ENCODE data around the gene BANK1. TPM values are rescaled to one million over a fixed set of nuclear protein-coding genes. Genes with fewer than 3 reads are reported as not detected.
"Not testable (repeated sequence)": the region's sequence is repeated elsewhere in the genome, so short reads cannot be mapped to it uniquely, and the experiment has no call there.

The BANK1 gene
- total and polyA plus RNA-seq, 5 experiments from 2014 or later, result 0.40 to 13.4 (median 5.8) TPM; not detected in 1

DNA sequence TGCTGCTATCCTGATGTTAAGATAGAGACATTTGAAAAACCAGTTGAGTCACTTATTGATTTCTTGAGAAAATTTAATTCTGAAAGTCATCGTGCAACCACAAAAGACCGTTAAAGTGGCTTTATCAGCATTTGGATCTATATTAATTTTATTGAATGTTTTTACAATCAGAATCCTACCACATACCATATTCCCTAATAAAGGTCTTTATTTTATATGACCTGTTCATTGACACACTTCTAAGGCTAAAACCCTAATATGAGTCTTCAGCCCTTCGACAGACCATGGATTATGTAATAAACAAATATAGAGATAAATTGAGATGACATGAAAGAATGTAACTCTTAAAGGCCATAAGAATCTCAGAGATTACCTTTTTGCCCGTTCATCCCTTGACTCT is 68.1 kb downstream of the BANK1 start:
- Mint-ChIP-seq H3K4me1 (peaks cover 0 to 29% (median 0%) of the 10 kb centered on the region in 4 donors), H3K27me3 (peaks cover 0 to 18% (median 13%) of the 10 kb centered on the region in 5 donors), H3K27ac (peak overlapping the region in 1 of 10 donors; percentile 39), H3K4me3 (no peak overlapping the region), H3K9me3 (no peaks in the 10 kb centered on the region), H3K36me3 (no peaks in the 10 kb centered on the region)
- ATAC-seq (no peak), DNase-seq (no peak)
- POLR2A ChIA-PET, result no interaction called here

DNA sequence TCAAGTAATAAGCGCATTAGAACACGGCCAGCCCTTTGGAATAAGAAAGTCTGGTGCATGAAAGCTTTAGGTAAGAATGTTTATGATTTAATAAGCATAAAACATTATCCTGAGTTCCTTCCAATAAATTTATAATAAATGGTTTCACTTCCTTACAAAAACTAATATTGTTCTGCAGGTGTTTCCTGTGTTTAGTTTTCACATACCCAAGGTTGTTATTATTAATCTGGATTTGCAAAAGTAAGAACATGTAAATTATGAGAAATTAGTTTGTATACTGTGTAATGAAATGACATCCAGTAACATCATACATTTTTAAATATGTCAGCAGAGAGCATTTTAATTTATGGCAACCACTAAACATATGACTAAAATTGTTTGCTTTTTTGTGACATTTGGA is 72.1 kb downstream of the BANK1 start:
- Mint-ChIP-seq H3K4me3 (no peak overlapping the region), H3K27ac (peak overlapping the region in 1 of 10 donors; percentile 64)
- no peak for ATAC-seq

DNA sequence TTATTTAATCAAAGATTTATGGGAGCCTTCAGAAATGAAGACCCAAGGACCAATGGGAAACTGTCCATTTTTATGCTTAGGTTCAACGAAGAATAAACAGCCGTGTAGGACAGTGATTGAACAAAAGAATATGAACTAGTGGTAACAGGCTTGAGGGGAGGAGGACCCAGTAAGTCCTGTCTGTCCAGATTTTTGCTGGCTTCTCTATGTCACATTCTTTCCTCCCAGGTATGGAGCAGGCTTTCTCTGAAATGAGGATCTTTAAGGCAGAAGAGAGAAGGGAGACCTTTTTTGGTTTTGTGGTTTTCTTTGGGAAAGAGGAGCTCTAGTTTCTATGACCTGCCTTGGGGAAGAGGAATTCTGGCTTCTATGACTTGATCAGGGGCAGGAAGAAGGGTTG is 74.1 kb downstream of the BANK1 start:
- DNase-seq (no peak), ATAC-seq (no peak)
- H3K27me3 Mint-ChIP-seq, result peaks cover 1 to 14% (median 2%) of the 10 kb centered on the region in 5 donors
- H3K9me3 Mint-ChIP-seq, result peaks cover 0 to 4% (median 0%) of the 10 kb centered on the region in 9 donors
- H3K4me1 Mint-ChIP-seq, result peaks cover 0 to 9% (median 0%) of the 10 kb centered on the region in 4 donors
- no peak overlapping the region for H3K27ac Mint-ChIP-seq
- no peaks in the 10 kb centered on the region for H3K36me3 Mint-ChIP-seq
- POLR2A ChIA-PET, result no interaction called here
- no peak overlapping the region for H3K4me3 Mint-ChIP-seq

More for the DNA sequence above, 72.1 kb downstream of the BANK1 start:
- peaks cover 0 to 17% (median 0%) of the 10 kb centered on the region in 4 donors for H3K4me1 Mint-ChIP-seq
- peaks cover 1 to 23% (median 10%) of the 10 kb centered on the region in 5 donors for H3K27me3 Mint-ChIP-seq
- POLR2A ChIA-PET, result no interaction called here
- peaks cover 0 to 4% (median 0%) of the 10 kb centered on the region in 9 donors for H3K9me3 Mint-ChIP-seq
- no peak for DNase-seq
- H3K36me3 Mint-ChIP-seq, result no peaks in the 10 kb centered on the region

DNA sequence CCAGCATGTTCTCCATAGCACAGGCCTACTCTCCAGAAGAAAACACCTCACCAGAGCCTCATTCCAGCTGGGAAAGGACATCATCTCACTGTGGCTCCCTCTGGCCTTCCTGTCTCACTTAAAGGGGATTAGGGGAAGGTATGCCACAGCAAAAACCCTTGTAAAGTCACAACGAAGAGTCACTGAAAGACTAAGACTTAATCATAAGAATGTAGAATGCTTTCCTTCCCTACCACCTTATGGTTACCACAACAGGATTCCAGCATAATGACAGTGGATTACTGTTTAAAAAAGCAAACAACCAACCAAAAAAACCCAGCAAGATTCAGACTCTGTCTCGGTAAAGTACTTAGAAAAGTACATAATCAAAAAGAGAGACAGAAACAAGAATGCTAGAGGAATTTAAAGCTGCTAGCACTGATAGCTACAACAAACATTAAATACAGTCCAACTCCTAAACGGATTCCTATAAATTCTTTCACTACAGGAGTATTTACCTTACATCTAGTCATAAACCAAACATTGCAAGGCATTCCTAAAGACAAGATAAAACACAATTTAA is 75.1 kb downstream of the BANK1 start:
- H3K36me3 Mint-ChIP-seq, result no peaks in the 10 kb centered on the region
- no peak for ATAC-seq
- POLR2A ChIA-PET, result no interaction called here
- H3K27ac Mint-ChIP-seq, result no peak overlapping the region
- H3K4me3 Mint-ChIP-seq, result no peak overlapping the region
- H3K9me3 Mint-ChIP-seq, result peaks cover 0 to 4% (median 0%) of the 10 kb centered on the region in 9 donors
- peaks cover 0 to 12% (median 0%) of the 10 kb centered on the region in 4 donors for H3K4me1 Mint-ChIP-seq
- peaks cover 0 to 10% (median 2%) of the 10 kb centered on the region in 5 donors for H3K27me3 Mint-ChIP-seq
- DNase-seq, result no peak

DNA sequence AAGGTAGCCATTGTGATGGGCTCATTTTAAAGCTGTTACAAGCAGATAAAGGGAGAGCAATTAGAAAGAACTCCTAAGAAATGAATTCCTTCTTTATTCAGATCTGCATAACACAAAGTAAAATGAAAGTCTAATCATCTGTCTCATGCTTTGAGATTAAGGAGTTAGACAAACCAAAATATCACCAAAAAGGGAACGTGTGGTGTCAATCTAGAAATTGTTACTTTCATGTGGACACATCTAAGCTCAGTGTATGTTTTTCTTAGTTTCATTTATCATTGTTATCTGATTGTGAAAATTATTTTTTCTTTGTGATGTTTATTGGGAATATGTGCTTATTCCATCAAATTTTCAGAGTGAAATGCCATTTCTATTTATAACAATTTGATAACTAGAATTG is 80.3 kb downstream of the BANK1 start:
- Mint-ChIP-seq H3K9me3 (peaks cover 0 to 6% (median 0%) of the 10 kb centered on the region in 9 donors), H3K4me1 (peaks cover 0 to 13% (median 0%) of the 10 kb centered on the region in 4 donors), H3K36me3 (no peaks in the 10 kb centered on the region), H3K27me3 (peaks cover 2 to 17% (median 9%) of the 10 kb centered on the region in 5 donors), H3K27ac (no peak overlapping the region), H3K4me3 (no peak overlapping the region)
- POLR2A ChIA-PET, result no interaction called here
- ATAC-seq, result no peak
- DNase-seq, result no peak

DNA sequence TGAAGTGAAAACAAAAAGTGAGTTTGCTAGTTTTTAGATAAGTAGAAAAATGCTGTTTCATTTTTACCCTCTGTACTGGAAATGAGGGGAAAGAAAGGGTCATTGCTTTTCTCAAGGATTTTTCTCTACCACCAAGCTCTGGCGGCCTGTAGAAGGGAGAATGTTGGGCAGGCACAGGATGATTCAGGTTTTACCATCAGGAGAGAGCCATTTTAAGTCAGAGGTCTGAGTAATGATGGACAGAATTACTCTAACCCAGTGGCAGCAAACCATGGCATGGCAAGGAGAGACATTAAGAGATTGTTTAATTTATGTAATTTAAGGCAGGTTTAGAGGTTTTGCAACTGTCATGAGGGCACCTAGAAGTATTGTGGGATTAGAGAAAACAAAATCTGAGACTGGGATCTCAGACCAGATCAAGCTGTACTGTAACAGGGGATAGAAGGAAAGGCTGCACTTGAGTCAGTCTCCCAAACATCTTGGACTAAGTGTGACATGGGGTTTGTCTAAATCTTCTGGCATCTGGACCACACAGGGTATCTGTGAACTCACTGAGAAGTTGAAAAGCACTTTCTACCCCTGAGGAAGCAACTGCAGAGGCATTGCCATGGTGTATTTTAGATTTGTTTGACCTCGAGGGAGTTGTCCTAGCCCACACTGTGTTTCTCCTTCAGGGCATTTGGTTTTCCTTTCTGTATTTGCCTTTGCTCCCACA is 81.6 kb downstream of the BANK1 start:
- Mint-ChIP-seq H3K4me3 (no peak overlapping the region), H3K27me3 (peaks cover 2 to 25% (median 9%) of the 10 kb centered on the region in 5 donors), H3K27ac (peak overlapping the region in 1 of 10 donors; percentile 9), H3K36me3 (no peaks in the 10 kb centered on the region), H3K4me1 (peaks cover 0 to 16% (median 0%) of the 10 kb centered on the region in 4 donors), H3K9me3 (peaks cover 0 to 6% (median 0%) of the 10 kb centered on the region in 9 donors)
- POLR2A ChIA-PET, result no interaction called here
- no peak for ATAC-seq
- DNase-seq, result no peak

DNA sequence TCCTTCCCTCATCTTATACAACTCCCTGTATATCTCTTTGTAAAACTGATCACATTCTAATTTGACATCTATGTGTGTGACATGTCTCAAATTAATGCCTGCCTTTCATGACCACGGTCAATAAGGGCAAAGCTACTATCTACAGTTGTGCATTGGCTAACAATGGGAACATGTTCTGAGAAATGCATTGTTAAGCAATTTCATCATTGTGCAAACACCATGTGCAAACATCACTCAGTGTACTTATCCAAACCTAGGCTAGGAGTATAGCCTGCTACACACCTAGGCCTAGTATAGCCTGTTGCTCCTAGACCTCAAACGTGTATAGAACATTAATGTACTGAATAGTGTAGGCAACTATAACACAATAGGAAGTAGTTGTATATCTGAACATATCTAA is 95.0 kb downstream of the BANK1 start:
- H3K4me1 Mint-ChIP-seq, result no peaks in the 10 kb centered on the region
- POLR2A ChIA-PET, result no interaction called here
- no peaks in the 10 kb centered on the region for H3K27me3 Mint-ChIP-seq
- ATAC-seq (no peak), DNase-seq (no peak)
- H3K36me3 Mint-ChIP-seq, result no peaks in the 10 kb centered on the region
- H3K27ac Mint-ChIP-seq, result no peak overlapping the region
- no peak overlapping the region for H3K4me3 Mint-ChIP-seq
- peaks cover 0 to 11% (median 7%) of the 10 kb centered on the region in 9 donors for H3K9me3 Mint-ChIP-seq

DNA sequence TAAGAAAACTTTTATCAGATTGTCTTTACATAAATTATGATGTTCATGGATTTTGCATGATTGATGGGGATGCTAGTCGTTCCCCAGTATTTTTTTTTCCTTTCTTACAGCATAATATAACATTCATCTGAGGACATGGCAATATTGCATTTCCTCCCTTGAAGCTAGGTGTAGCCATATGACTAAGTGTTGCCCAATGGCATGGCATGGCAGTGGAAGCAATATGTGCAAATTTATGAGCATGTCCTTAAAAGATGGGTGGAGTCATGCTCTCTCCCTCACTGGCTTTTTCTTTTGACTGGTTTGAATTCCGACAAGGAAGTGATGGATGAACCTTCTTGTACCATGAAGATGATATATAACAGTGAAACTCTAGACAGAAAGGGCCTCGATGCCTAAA is 96.3 kb downstream of the BANK1 start:
- POLR2A ChIA-PET, result no interaction called here
- Mint-ChIP-seq H3K4me1 (no peaks in the 10 kb centered on the region), H3K27ac (no peak overlapping the region), H3K36me3 (no peaks in the 10 kb centered on the region), H3K4me3 (no peak overlapping the region), H3K27me3 (no peaks in the 10 kb centered on the region), H3K9me3 (peaks cover 3 to 23% (median 11%) of the 10 kb centered on the region in 9 donors)
- DNase-seq, result no peak
- ATAC-seq, result no peak

DNA sequence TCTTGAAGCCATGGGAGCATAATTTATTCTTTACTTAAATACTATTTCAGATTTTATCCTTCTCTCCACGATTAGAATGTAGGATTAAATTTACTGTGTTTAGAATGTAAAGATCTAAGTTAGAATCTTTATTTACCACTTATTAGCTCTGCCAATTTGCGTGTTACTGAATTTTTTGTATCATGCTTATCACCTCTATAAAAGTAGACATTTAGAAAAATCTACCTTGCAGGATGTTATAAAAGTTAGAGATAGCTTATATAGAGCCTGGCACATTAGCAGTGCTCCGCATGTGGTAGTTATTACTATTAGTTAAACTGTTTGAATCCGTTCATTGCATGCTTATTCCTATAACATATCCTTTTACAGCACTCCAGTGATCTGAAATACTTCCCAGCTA is 97.9 kb downstream of the BANK1 start:
- DNase-seq (no peak), ATAC-seq (no peak)
- H3K9me3 Mint-ChIP-seq, result peaks cover 3 to 25% (median 12%) of the 10 kb centered on the region in 9 donors
- H3K36me3 Mint-ChIP-seq, result no peaks in the 10 kb centered on the region
- POLR2A ChIA-PET, result no interaction called here
- no peak overlapping the region for H3K27ac Mint-ChIP-seq
- no peak overlapping the region for H3K4me3 Mint-ChIP-seq
- no peaks in the 10 kb centered on the region for H3K4me1 Mint-ChIP-seq
- H3K27me3 Mint-ChIP-seq, result no peaks in the 10 kb centered on the region

DNA sequence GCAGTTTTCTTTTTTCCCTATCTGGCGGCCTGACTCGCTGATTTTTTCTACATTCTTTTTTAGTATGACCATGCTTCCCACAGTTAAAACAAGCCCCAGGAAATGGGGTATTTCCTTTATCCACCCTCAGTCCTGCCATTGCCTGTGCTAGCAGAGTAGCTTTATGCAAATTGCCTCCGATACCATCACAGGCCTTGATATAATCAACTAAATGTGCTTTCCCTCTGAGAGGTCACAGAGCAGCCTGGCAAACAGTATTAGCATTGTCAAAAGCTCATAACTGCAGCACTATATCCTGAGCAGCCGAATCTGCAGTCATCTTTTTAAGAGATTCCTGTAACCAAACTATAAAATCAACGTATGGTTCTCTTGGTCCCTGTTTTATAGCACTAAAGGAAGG is 115.0 kb downstream of the BANK1 start:
- DNase-seq, H3K4me1 Mint-ChIP-seq, POLR2A ChIA-PET, ATAC-seq, H3K36me3 Mint-ChIP-seq, H3K27ac Mint-ChIP-seq, H3K4me3 Mint-ChIP-seq: not testable (repeated sequence)
- Mint-ChIP-seq H3K9me3 (peaks cover 0 to 24% (median 3%) of the 10 kb centered on the region in 9 donors), H3K27me3 (peaks cover 0 to 15% (median 1%) of the 10 kb centered on the region in 5 donors)

DNA sequence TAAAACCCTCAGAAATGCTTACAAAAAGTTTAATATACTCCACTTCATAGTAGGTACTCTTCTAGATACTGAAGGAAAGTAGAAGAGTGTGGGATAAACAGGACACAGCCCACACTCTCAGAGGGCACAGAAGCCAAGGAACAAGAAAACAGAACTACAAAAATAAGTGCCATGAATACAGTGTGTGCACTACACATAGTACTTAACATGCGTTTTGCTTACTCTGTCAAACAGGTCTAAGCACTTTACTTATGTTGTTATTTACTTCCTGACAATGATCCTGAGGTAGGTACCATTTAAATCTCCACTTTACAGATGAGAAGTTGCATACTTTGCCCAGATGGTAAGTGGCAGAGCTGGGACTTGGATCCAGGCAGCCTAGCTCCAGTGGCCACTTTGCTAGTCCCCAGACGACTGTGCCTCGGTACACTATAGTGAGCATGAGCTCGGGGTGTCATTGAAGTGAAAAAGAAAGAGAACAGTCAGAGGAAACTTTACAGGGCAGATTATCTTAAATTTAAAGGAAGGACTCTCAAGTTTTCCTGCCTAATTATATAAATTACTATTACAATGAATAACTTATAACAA is 120.3 kb downstream of the BANK1 start:
- Mint-ChIP-seq H3K9me3 (peaks cover 0 to 30% (median 3%) of the 10 kb centered on the region in 9 donors), H3K4me1 (no peaks in the 10 kb centered on the region), H3K36me3 (no peaks in the 10 kb centered on the region), H3K4me3 (no peak overlapping the region), H3K27me3 (peaks cover 0 to 12% (median 1%) of the 10 kb centered on the region in 5 donors), H3K27ac (no peak overlapping the region)
- POLR2A ChIA-PET, result no interaction called here
- DNase-seq (no peak), ATAC-seq (no peak)

DNA sequence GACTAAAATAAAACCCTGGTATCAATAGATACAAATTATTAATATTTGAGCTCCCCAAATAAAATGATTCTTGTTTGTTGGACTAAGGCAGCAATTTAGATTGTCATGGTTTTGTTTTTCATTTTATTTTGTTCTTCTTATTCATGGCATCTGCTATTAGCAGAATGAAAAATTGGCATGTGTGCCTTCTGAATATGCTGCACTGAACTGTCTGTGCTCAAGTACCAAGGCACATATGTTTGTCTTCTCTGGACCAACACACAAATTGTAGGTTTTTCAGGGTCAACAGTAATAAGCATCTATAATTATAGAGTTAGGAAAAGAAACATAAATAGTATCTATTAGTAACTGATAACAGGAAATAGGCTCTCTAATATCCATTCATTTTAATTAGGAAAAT is 121.1 kb downstream of the BANK1 start:
- Mint-ChIP-seq H3K4me1 (no peaks in the 10 kb centered on the region), H3K36me3 (no peaks in the 10 kb centered on the region), H3K4me3 (no peak overlapping the region), H3K27me3 (peaks cover 0 to 11% (median 1%) of the 10 kb centered on the region in 5 donors), H3K9me3 (peaks cover 0 to 29% (median 3%) of the 10 kb centered on the region in 9 donors), H3K27ac (no peak overlapping the region)
- ATAC-seq, result no peak
- no peak for DNase-seq
- POLR2A ChIA-PET, result no interaction called here

DNA sequence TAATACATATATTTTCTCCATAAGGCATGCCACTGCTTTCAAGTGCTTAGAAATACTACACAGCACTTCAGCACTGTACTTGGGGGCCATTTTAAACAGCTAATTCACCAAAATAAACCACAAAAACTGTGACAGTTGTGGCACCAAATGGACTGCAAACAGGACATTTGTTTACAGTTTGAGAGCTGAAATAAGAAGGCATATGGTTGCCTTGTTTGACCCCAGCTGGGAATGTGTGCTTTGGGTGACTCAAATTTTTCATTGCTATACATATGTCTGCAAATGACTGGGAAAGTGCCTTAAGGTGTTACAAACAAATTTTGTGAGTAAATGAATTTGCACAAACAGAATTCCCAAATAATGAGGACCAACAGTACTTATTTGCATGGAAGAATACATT is 124.2 kb downstream of the BANK1 start:
- peaks cover 0 to 6% (median 0%) of the 10 kb centered on the region in 9 donors for H3K9me3 Mint-ChIP-seq
- no peak for ATAC-seq
- POLR2A ChIA-PET, result no interaction called here
- no peak for DNase-seq
- H3K4me1 Mint-ChIP-seq, result no peaks in the 10 kb centered on the region
- H3K27me3 Mint-ChIP-seq, result peaks cover 0 to 4% (median 0%) of the 10 kb centered on the region in 5 donors
- no peak overlapping the region for H3K4me3 Mint-ChIP-seq
- no peaks in the 10 kb centered on the region for H3K36me3 Mint-ChIP-seq
- H3K27ac Mint-ChIP-seq, result no peak overlapping the region
